SK-N-MC (cell line): Measurements from ENCODE around the gene ITGB2.

ENCODE experiments used
- DNase-seq: peaks from one replicate; pipeline ENCODE4 v3.0.0-alpha.2; 2011; ENCODE audit warnings: low read depth, low spot score
- H3K27ac ChIP-seq: fragments of 200-600 bp; sonication (generic); 2 replicates; pipeline ENCODE4 v1.5.1; 2016; ENCODE audit warnings: mixed run types
- H3K36me3 ChIP-seq: fragments of 200-600 bp; sonication (generic); 2 replicates; pipeline ENCODE4 v1.6.1; 2017; ENCODE audit warnings: antibody characterized with exemption, low read length, mixed read lengths; ENCODE audit not compliant: insufficient read depth
- H3K4me3 ChIP-seq: fragments of 200-600 bp; sonication (generic); 2 replicates; pipeline ENCODE4 v1.5.1; 2016
- H3K9ac ChIP-seq: fragments of 200-600 bp; sonication (generic); 2 replicates; pipeline ENCODE4 v1.8.0; 2017; ENCODE audit warnings: mixed run types, mixed read lengths; ENCODE audit not compliant: insufficient read length
- H3K9me3 ChIP-seq: fragments of 200-600 bp; sonication (generic); 2 replicates; pipeline ENCODE4 v1.6.1; 2017; ENCODE audit warnings: low read depth, mild to moderate bottlenecking, antibody characterized with exemption, low read length, moderate library complexity, mixed read lengths
- EZH2 ChIP-seq: fragments of 200-600 bp; sonication (generic); IDR thresholded peaks from one replicate; pipeline ENCODE4 v1.6.1; 2017; ENCODE audit warnings: antibody characterized with exemption
- FOXP2 ChIP-seq: optimal IDR thresholded peaks from 2 replicates; pipeline ENCODE3; 2011; ENCODE audit warnings: mild to moderate bottlenecking, moderate library complexity; ENCODE audit not compliant: insufficient read depth; ENCODE audit errors: extremely low read length, control extremely low read depth
- POLR2AphosphoS5 ChIP-seq: IDR thresholded peaks from 2 replicates; pipeline ENCODE4 v1.6.1; 2012; ENCODE audit warnings: mild to moderate bottlenecking, low read depth, low read length, borderline replicate concordance

Gene ITGB2

DNA sequence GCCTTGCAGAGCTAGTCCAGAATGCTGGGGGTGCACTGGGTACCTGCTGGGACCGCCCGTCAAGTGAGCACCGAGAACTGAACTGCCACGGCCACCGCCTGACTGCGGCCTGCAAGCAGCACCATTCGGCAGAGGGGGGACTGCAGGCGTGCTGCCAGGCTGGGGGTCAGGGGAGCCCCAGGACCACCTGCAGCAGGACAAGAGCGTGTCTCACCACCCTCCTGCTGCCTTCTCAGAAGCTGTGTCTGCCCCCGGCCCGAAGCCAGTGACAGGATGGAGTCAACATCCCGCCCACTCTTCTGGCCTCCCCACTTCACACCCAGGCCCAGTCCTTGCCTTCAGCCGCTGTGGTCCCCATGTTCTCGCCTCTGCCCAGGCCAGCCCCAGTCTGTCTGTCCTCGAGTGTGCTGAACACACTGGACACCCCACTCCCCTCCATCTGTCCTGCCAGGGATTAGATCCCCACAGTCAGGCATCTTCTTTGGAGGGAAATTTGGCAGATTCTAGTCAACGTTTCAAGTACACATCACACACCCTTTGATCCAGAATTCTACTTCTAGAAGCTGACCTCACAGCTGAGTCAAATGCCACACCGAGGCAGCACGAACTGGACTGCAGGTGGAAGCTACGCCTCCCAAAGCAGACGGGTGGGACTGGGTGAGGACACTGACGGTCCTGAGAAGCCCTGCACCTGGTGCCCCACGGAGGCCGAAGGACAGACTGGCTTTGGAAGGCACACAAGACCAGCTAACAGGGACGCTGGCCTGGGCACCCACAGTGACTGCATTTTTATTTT lies 73.2 kb downstream of the ITGB2 start:
- no peak overlapping the region for H3K4me3 ChIP-seq
- no peak overlapping the region for H3K27ac ChIP-seq
- TF ChIP-seq EZH2, result no peak
- TF ChIP-seq FOXP2, result no peak
- no peak for TF ChIP-seq POLR2AphosphoS5
- no peaks in the 10 kb centered on the region for H3K9me3 ChIP-seq
- no peak for DNase-seq
- H3K36me3 ChIP-seq, result peaks cover 27% of the 10 kb centered on the region
- no peak overlapping the region for H3K9ac ChIP-seq

DNA sequence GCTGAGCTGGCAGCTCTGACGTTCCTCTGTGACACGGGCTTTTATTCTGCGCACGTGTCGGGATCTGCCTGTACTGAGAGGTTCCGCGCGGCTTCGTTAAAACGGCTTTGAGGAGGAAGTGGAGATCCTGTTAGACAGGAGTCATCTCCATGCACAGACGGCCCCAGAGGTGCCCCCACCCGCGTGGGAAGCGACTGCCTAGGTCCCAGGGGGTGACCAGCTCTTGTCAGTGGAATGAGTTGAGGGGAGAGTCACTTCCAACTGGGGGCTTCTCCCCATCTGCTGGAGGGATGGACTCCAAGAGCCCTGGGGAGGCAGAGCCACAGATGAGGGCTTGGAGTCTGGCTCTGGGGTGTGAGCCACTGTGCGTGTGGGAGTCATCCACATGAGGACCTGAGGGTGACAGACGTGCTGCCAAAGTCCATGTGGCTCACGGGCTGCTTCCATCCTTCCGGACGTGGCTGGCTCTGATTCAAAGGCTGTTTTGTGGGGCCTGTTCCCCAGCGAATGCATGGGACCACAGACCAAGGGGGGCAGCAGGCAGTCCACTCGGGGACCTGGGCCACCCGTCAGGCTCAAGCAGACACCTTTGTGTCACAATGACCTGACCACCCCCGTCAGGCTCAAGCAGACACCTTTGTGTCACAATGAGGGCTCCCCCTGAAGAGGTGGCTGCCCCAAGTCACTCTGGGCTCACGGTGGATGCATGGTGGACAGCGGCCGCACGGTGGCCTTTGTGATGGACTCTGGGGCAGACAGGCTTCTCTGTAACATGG lies 74.0 kb downstream of the ITGB2 start:
- Histone ChIP-seq H3K36me3 (peaks cover 26% of the 10 kb centered on the region), H3K9me3 (no peaks in the 10 kb centered on the region), H3K4me3 (no peak overlapping the region), H3K27ac (peak overlapping the region; percentile 60), H3K9ac (no peak overlapping the region)
- TF ChIP-seq FOXP2, result no peak
- no peak; the same call in 1 of the 2 replicates for TF ChIP-seq POLR2AphosphoS5
- TF ChIP-seq EZH2, result no peak
- no peak for DNase-seq

DNA sequence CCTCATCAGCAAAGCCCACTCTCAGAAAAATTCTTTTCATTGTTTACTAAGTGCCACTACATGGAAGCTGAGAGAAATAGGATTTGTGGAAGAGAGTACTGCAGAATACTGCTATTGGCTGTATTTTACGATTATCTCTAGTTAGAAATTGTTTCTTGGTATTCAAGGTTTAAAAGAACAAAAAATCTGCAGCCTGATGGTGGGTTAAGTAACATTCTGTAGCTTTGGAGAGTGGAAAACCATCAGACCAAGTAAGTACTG lies 74.5 kb downstream of the ITGB2 start:
- TF ChIP-seq EZH2, result no peak
- no peak for TF ChIP-seq POLR2AphosphoS5
- TF ChIP-seq FOXP2, result no peak
- H3K4me3 ChIP-seq, result no peak overlapping the region
- no peak overlapping the region for H3K9ac ChIP-seq
- H3K27ac ChIP-seq, result peak overlapping the region; percentile 60
- no peaks in the 10 kb centered on the region for H3K9me3 ChIP-seq
- no peak for DNase-seq
- peaks cover 21% of the 10 kb centered on the region for H3K36me3 ChIP-seq

DNA sequence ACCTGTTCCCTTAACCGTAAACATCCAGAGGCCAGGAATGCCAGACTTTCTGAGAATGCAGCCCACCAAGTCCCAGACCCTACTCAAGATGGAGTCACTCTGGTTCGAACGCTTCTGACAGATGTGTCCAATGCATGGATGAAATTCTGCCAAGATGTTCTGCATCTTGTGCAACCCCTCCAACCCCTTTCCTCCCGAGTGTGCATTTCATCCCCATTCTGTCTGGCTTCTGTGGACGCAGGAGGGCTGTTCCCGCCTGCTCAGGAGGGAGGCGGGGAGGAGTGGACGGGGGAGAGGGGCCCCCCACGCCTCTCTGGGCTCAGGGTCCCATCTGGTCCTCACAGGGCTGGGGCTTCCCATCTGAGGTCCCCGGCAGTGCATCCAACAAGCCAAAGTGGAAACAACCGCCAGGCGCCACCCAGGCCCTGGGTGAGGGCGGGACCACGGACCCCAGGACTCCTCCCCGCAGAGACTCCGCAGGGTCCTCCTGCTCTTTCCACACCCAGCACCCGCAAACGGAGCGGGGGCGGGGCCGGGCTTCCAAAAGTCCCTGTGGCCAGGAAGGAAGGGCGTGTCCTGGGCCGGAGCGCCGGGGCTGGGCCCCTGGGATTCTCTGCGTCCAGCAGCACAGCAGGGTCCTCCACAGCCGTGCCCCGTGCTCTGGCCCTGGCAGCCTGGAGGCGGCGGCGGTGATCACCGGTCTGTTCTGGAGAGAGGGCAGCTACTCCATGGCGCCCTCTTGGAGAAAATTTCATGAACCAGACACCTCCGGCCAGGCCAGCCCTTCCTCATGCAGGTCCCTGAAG lies 75.1 kb downstream of the ITGB2 start:
- no peak overlapping the region for H3K9ac ChIP-seq
- H3K4me3 ChIP-seq, result no peak overlapping the region
- no peak for DNase-seq
- H3K9me3 ChIP-seq, result no peaks in the 10 kb centered on the region
- peak overlapping the region; percentile 60 for H3K27ac ChIP-seq
- H3K36me3 ChIP-seq, result peaks cover 16% of the 10 kb centered on the region
- TF ChIP-seq EZH2, result no peak
- TF ChIP-seq POLR2AphosphoS5, result no peak
- no peak for TF ChIP-seq FOXP2

DNA sequence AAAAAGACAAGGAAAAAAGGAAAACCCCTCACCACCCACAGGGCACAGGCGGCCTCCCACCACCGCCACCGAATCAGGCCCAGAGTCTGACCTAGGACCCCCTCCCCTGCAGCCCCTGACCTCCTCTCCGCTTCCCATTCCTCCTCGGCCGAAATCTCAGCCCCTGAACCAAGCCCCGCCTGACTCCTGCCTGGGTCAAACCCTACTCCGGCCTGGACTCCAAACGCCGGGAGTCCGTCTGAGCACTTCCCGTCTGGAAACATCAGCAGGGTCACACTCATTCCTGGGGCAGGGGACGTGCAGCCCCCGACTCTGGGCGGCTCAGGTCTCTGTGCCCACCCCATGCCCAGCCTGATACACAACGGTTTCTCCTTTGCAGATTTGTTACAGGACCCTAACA lies 76.4 kb downstream of the ITGB2 start:
- peaks cover 2% of the 10 kb centered on the region for H3K36me3 ChIP-seq
- no peak for DNase-seq
- H3K9me3 ChIP-seq, result no peaks in the 10 kb centered on the region
- H3K9ac ChIP-seq, result no peak overlapping the region
- H3K27ac ChIP-seq, result no peak overlapping the region
- TF ChIP-seq POLR2AphosphoS5, result no peak
- no peak for TF ChIP-seq FOXP2
- no peak overlapping the region for H3K4me3 ChIP-seq

DNA sequence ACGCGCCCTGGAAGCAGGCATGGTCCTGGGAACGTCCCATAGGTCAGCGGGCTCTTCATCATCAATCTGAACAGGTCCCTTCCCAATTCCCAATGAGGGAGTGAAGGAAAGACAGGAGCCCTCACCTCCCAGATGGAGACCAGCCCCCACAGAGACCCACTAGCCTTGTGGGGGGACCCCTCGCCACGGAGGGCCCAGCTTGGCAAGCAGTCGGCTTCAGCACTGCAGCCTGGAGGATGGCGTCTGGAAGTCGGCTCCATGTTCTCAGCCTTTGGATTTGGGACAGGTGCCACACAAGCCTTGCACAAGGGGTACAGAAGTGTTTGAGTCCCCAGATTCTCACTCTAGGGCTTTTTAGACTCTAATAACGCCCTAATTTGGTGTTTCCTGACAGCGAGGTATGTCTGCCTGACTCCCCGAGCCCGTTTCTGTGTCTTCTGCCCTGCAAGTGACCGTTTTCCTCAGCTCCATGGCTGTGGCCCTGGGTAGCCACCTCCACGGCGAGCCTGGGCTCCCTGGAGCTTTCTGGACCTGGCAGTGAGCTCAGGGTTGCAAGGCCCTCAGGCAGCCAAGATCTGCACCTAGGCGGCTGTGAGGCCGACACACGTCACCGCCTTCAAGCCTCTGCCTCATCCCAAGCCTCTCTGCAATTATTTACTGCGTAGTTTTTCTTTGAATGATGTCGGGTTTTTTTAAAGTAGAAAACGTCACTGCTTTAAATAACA lies 77.8 kb downstream of the ITGB2 start:
- no peak for DNase-seq
- TF ChIP-seq FOXP2, result no peak
- no peak for TF ChIP-seq POLR2AphosphoS5
- no peak for TF ChIP-seq EZH2
- Histone ChIP-seq H3K9ac (no peak overlapping the region), H3K4me3 (no peak overlapping the region), H3K36me3 (no peaks in the 10 kb centered on the region), H3K9me3 (no peaks in the 10 kb centered on the region), H3K27ac (no peak overlapping the region)

DNA sequence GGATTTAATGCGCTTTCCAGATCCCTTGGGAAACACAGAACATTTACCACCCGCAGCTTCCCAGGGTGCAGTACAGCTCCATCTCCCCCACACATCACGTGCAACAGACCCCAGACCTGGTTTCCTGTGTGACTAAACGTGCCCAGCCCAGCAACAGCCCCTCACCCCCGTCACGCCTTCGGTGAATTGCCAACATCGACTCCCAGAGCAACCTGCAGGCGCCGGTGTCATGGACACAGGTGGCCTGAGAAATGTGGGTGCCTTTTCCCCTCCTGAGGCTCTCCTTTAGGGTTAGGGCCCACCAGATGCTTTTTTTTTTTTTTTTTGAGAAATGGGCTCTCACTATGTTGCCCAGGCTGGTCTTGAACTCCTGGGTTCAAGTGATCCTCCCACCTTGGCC lies 78.6 kb downstream of the ITGB2 start:
- H3K9ac ChIP-seq, result no peak overlapping the region
- no peak overlapping the region for H3K4me3 ChIP-seq
- H3K36me3 ChIP-seq, result no peaks in the 10 kb centered on the region
- H3K9me3 ChIP-seq, result no peaks in the 10 kb centered on the region
- DNase-seq, result no peak
- no peak overlapping the region for H3K27ac ChIP-seq
- TF ChIP-seq EZH2 (no peak), POLR2AphosphoS5 (no peak), FOXP2 (no peak)
